Astrocyte of the cerebellum (primary cell): ENCODE data around the gene NUBPL.
"Not testable (repeated sequence)": the region's sequence is repeated elsewhere in the genome, so short reads cannot be mapped to it uniquely, and the experiment has no call there.

Experiments
- DNase-seq: peaks from one replicate; pipeline ENCODE4 v3.0.0-alpha.2; 2011; ENCODE audit warnings: low read depth
- H3K4me3 ChIP-seq: 2 replicates; pipeline ENCODE4 v1.5.1; 2011; ENCODE audit warnings: mild to moderate bottlenecking, low read depth, low read length, moderate library complexity
- in situ Hi-C: cut with HindIII; loops from 2 replicates; pipeline ENCODE4 v1.10.0; 2017; ENCODE audit warnings: low sequenced_read_pairs
- TF ChIP-seq, protein P1 (sequence below): IDR thresholded peaks from 2 replicates; pipeline ENCODE4 v1.5.1; 2012; ENCODE audit warnings: low read length, low read depth, moderate library complexity, mild to moderate bottlenecking; ENCODE audit errors: missing control alignments

Gene NUBPL

GRCh38 chr14:31774567-31774966, 213.4 kb downstream of the NUBPL start:
- in situ Hi-C loops: no loop called here
- H3K4me3 ChIP-seq: no peak overlapping the region
- TF ChIP-seq, protein P1, sequence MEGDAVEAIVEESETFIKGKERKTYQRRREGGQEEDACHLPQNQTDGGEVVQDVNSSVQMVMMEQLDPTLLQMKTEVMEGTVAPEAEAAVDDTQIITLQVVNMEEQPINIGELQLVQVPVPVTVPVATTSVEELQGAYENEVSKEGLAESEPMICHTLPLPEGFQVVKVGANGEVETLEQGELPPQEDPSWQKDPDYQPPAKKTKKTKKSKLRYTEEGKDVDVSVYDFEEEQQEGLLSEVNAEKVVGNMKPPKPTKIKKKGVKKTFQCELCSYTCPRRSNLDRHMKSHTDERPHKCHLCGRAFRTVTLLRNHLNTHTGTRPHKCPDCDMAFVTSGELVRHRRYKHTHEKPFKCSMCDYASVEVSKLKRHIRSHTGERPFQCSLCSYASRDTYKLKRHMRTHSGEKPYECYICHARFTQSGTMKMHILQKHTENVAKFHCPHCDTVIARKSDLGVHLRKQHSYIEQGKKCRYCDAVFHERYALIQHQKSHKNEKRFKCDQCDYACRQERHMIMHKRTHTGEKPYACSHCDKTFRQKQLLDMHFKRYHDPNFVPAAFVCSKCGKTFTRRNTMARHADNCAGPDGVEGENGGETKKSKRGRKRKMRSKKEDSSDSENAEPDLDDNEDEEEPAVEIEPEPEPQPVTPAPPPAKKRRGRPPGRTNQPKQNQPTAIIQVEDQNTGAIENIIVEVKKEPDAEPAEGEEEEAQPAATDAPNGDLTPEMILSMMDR: no peak
- no peak for DNase-seq

DNA sequence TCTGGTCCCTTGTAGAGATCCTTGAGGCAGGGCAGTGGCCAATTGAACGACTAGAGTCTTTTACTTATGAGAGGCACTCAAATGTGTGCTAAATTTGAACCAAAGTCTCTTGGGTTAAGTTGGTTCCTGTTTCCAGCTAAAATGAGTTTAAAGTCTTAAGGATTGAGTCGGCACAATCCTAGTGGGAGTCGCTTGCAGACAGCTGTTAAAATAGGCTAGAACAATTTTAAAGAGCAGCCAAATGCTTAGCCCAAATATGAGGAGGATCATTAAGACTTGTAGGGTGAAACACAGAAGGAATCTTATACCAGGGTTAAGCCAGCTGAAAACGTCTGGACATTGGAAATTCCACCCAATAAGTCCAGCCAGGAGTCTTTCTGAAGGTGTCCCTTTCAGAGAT, 216.1 kb downstream of the NUBPL start:
- TF ChIP-seq, protein P1: no peak
- no peak overlapping the region for H3K4me3 ChIP-seq
- in situ Hi-C loops: no loop called here
- DNase-seq: no peak

DNA sequence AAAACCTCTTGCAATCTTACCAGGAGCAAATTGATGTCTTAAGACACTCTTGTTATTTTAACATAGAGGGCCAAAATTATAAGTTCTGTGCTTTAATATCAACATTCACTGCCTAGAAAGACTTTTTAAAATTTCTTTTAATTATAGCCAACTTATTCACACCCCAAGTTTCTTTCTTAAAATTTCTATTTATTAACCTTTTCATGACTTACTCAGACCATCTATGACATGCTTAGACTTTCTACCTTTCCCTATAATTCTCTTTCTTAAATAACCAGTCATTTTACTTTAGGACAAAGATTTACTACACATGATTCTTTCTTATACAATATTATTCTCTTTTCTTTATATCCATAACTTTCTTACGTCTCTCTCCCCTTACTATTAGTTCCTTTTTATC, 220.4 kb downstream of the NUBPL start:
- in situ Hi-C loops: no loop called here

GRCh38 chr14:31785574-31785973, 224.4 kb downstream of the NUBPL start:
- H3K4me3 ChIP-seq: no peak overlapping the region
- in situ Hi-C loops: no loop called here
- TF ChIP-seq, protein P1: no peak
- no peak for DNase-seq

More for the DNA sequence above, 220.4 kb downstream of the NUBPL start:
- TF ChIP-seq, protein P1: no peak
- no peak overlapping the region for H3K4me3 ChIP-seq
- DNase-seq: no peak

- in situ Hi-C loops: no loop called here
- TF ChIP-seq, protein P1: no peak
- DNase-seq: no peak
- H3K4me3 ChIP-seq: no peak overlapping the region
These were observed 226.2 kb downstream of the NUBPL start for GRCh38 chr14:31787377-31787776.

- in situ Hi-C loops: no loop called here
- H3K4me3 ChIP-seq: no peak overlapping the region
- TF ChIP-seq, protein P1: no peak
- DNase-seq: no peak
These were observed 227.1 kb downstream of the NUBPL start for GRCh38 chr14:31788340-31788739.

DNA sequence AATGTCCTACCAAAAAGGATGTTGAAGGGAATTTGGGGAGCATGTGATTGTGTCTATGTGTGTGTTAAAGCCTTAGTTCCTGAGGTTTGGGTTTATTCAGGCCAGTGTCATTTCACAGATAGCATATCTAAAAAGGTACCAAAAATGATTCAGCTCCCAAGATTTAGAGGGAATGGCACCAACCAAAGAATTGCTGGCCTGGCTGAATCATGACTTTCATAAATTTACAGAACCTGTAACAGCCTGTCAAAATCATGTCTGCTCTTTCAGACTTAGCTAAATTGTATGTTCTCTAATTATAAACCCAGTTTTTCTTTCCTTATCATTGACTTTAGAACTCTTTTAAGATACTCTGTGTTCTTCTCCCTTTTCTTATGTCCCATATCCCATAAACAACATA, 231.5 kb downstream of the NUBPL start:
- in situ Hi-C loops: no loop called here
- H3K4me3 ChIP-seq: no peak overlapping the region
- no peak for DNase-seq
- TF ChIP-seq, protein P1: no peak

GRCh38 chr14:31797946-31798345, 236.7 kb downstream of the NUBPL start:
- DNase-seq, H3K4me3 ChIP-seq, in situ Hi-C loops: not testable (repeated sequence)
